Common myeloid progenitor, CD34-positive (primary cell): Measurements from ENCODE around the gene LINGO3.

Experiments
- CTCF ChIA-PET: fragments of 350-600 bp; sonication (Branson Sonifier 250); formaldehyde crosslinking; loops from one replicate; lab custom pipeline; 2021; ENCODE audit warnings: antibody characterized with exemption; lab: Charles Lee
- POLR2A ChIA-PET: fragments of 350-600 bp; sonication (Branson Sonifier 250); formaldehyde crosslinking; loops from one replicate; lab custom pipeline; 2021; ENCODE audit warnings: antibody characterized with exemption; lab: Charles Lee
- DNase-seq, 3 donors: peaks; one replicate each; pipeline versions ENCODE4 v3.0.0 to v3.0.0-alpha.2; 2013
- H3K27ac ChIP-seq, 2 experiments: 1 replicate in 1 of 2; 2 replicates in 1 of 2; pipeline ENCODE4 v1.7.0; 2013; ENCODE audit warnings: inconsistent platforms in 2 of 2, low read length in 2 of 2, mild to moderate bottlenecking in 2 of 2, low read depth in 1 of 2, moderate library complexity in 1 of 2; ENCODE audit not compliant: severe bottlenecking in 2 of 2, insufficient read depth in 1 of 2, poor library complexity in 1 of 2
- H3K27me3 ChIP-seq, 5 experiments: replicated peaks in 2 of 5; 1 replicate in 3 of 5; 2 replicates in 2 of 5; pipeline versions ENCODE4 v1.6.1 to v1.7.0; 2013; ENCODE audit warnings: low read length in 4 of 5, mild to moderate bottlenecking in 2 of 5, moderate library complexity in 2 of 5, inconsistent platforms in 1 of 5; ENCODE audit not compliant: insufficient read depth in 5 of 5, control insufficient read depth in 4 of 5
- H3K36me3 ChIP-seq, 4 experiments: 1 replicate in 2 of 4; 2 replicates in 2 of 4; pipeline versions ENCODE4 v1.6.1 to v1.7.0; 2013; ENCODE audit warnings: low read length in 3 of 4, control low read depth in 1 of 4, mild to moderate bottlenecking in 1 of 4; ENCODE audit not compliant: control insufficient read depth in 4 of 4, insufficient read depth in 4 of 4
- H3K4me1 ChIP-seq, 4 experiments: 1 replicate in 3 of 4; 2 replicates in 1 of 4; pipeline versions ENCODE4 v1.6.1 to v1.7.1; 2013; ENCODE audit warnings: low read length in 3 of 4, mild to moderate bottlenecking in 3 of 4, control low read depth in 1 of 4, inconsistent platforms in 1 of 4, moderate library complexity in 1 of 4; ENCODE audit not compliant: control insufficient read depth in 4 of 4, insufficient read depth in 4 of 4; ENCODE audit errors: control extremely low read depth in 1 of 4
- H3K4me3 ChIP-seq, 7 experiments: 1 replicate in 4 of 7; 2 replicates in 3 of 7; pipeline versions ENCODE4 v1.5.1 to v1.7.0; 2013; ENCODE audit warnings: mild to moderate bottlenecking in 7 of 7, low read length in 6 of 7, moderate library complexity in 6 of 7, inconsistent platforms in 2 of 7, low read depth in 2 of 7, control low read depth in 1 of 7; ENCODE audit not compliant: insufficient read depth in 4 of 7, control insufficient read depth in 1 of 7; ENCODE audit errors: extremely low read depth in 1 of 7
- H3K9me3 ChIP-seq, 5 experiments: 1 replicate in 4 of 5; 2 replicates in 1 of 5; pipeline versions ENCODE4 v1.6.1 to v1.7.1; 2013; ENCODE audit warnings: low read length in 4 of 5, mild to moderate bottlenecking in 2 of 5, inconsistent platforms in 1 of 5, low read depth in 1 of 5, moderate library complexity in 1 of 5; ENCODE audit not compliant: control insufficient read depth in 4 of 5, insufficient read depth in 2 of 5; ENCODE audit errors: control extremely low read depth in 1 of 5
- WGBS: methylation state at CpG from one replicate; pipeline ENCODE4 v1.1.5; 2013; ENCODE audit not compliant: insufficient coverage; 5-methylcytosine and 5-hydroxymethylcytosine counted together

LINGO3 gene

DNA sequence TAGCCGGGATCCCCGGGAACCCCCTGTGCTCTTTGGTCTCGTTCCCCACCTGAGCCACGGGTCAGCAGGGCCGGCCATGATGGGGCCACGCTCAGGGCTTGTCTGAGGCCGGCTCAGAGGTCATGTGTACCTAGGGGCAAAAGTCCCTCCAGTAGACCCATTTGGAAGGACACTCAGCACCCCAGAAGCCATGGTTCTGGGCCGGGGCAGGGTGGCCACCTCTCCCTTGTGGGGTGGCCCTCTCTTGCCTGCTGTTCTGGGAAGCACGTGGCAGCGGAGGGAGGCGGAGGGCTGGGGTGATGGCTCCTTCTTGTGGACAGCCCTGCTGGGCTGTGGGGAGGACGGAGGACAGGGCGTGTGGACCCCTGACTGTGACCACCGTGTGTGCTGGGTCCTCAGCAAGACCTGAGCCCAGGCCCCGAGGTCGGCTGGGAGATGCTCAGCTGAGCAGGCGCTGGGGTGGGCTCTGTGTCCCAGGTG lies 19.6 kb downstream of the LINGO3 start:
- POLR2A ChIA-PET: interaction anchor here (0.7 to 2.9 kb wide), 7 partner anchors 9 to 44 kb away, joined by 3 to 13 read pairs (median 5); partner anchors contain the start of genes LSM7 and SPPL2B
- no peaks in the 10 kb centered on the region for H3K27me3 ChIP-seq
- no peaks in the 10 kb centered on the region for H3K9me3 ChIP-seq
- WGBS: 96% methylated on average over 14 of the region's 17 CpGs
- H3K4me1 ChIP-seq: peaks cover 0 to 65% (median 60%) of the 10 kb centered on the region in 4 experiments
- CTCF ChIA-PET: interaction anchor here (0.9 to 2.7 kb wide), 7 partner anchors 13 to 104 kb away, joined by 3 to 23 read pairs (median 3); no protein-coding TSS in a partner anchor
- peaks cover 0 to 11% (median 5%) of the 10 kb centered on the region in 4 experiments for H3K36me3 ChIP-seq
- DNase-seq: peak in 1 of 3 donors; percentile 11
- peak overlapping the region in 2 of 7 experiments; percentile 9 to 85 for H3K4me3 ChIP-seq
- H3K27ac ChIP-seq: peak overlapping the region in 1 of 2 experiments; percentile 81

DNA sequence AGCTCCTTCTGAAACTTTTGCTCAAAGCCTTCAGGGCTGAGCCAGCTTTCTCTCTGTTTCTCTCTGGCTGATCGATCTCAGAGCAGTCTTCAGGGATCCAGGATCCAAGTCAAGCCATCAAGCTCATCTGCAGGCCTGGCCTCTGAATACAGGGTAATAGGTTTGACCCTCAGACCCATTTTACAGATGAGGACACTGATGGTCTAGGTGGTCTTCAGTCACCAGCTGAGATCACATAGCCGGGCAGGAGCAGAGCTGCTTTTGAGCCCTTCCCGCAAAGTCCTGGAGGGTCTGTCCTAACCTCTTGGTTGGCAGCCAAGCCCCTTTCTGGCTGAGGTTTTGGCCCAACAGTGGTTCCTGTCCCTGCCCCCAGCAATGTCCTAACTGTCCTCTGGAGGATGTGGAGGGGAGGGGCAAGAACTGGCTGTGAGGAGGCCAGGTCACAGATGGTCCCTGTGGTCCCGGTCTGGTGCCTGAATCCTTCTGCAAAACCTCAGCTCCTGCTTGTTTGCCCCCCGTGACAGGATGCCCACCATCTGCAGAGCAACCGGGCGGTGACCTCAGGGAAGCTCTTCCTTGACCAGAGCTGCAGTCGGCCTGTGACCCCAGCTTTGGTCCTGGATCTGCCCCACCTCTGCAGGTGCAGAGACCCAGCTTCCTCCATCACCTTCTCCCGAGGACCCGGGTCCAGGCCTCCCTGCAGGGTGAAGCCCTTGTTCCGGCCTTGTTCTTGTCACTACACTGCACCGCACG lies 20.2 kb downstream of the LINGO3 start:
- DNase-seq: peak in 1 of 3 donors; percentile 47
- Histone ChIP-seq H3K27me3 (no peaks in the 10 kb centered on the region), H3K27ac (no peak overlapping the region), H3K9me3 (no peaks in the 10 kb centered on the region), H3K4me1 (peaks cover 0 to 67% (median 61%) of the 10 kb centered on the region in 4 experiments), H3K36me3 (peaks cover 0 to 9% (median 3%) of the 10 kb centered on the region in 4 experiments), H3K4me3 (peak overlapping the region in 2 of 7 experiments; percentile 1 to 9)
- ChIA-PET CTCF (interaction anchor here (0.9 to 2.7 kb wide), 5 partner anchors 10 to 105 kb away, joined by 3 to 23 read pairs (median 5); no protein-coding TSS in a partner anchor), POLR2A (interaction anchor here (0.7 to 2.9 kb wide), 6 partner anchors 9 to 45 kb away, joined by 3 to 13 read pairs (median 6); partner anchors contain the start of genes LSM7 and SPPL2B)
- WGBS: 44% methylated on average over 12 of the region's 13 CpGs

DNA sequence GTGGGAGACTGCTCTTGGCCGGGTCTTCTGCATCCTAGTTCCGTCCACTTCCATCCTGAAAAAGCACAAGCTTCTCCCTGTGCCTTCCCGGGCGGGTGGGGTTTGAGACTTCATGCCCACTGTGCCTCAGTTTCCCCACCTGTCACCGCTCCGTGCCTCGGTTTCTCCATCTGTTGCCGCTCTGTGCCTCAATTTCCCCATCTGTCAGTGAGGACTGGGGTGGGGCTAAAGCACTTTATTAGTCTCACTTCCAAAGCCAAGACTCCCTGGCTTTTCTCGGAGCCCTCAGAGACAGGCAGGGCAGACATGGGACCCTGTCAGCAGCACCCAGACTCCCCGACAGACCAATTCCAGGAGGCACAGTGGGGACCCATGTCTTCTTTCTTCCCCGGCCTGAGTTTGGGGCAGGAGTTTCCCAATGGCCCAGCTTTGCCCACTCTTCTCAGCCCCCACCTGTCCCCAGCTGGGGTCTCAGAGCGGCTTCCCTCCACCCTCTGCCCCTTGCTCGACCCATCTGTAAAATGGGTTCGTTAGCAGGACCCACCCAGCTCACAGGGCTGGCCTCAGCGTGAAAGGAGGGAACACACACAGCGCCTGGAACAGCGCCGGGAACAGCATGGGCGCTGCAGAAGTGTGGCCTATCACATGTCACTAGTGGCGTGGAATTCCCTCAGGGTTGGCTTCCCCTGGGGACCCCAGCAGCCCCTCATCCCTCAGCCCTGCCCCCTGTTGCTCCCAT lies 21.4 kb downstream of the LINGO3 start:
- Histone ChIP-seq H3K27me3 (no peaks in the 10 kb centered on the region), H3K4me3 (no peak overlapping the region), H3K4me1 (peaks cover 0 to 67% (median 66%) of the 10 kb centered on the region in 4 experiments), H3K27ac (no peak overlapping the region), H3K9me3 (no peaks in the 10 kb centered on the region), H3K36me3 (peaks cover 0 to 2% (median under 1%) of the 10 kb centered on the region in 4 experiments)
- ChIA-PET POLR2A (interaction anchor here (1.4 to 2.0 kb wide), 2 partner anchors 8 to 43 kb away, joined by 4 to 6 read pairs; no protein-coding TSS in a partner anchor), CTCF (interaction anchor here (0.9 to 2.7 kb wide), 8 partner anchors 8 to 41 kb away, joined by 3 to 23 read pairs (median 4); no protein-coding TSS in a partner anchor)
- peak in 1 of 3 donors; percentile 28 for DNase-seq
- 97% methylated on average over 20 of the region's 20 CpGs for WGBS

DNA sequence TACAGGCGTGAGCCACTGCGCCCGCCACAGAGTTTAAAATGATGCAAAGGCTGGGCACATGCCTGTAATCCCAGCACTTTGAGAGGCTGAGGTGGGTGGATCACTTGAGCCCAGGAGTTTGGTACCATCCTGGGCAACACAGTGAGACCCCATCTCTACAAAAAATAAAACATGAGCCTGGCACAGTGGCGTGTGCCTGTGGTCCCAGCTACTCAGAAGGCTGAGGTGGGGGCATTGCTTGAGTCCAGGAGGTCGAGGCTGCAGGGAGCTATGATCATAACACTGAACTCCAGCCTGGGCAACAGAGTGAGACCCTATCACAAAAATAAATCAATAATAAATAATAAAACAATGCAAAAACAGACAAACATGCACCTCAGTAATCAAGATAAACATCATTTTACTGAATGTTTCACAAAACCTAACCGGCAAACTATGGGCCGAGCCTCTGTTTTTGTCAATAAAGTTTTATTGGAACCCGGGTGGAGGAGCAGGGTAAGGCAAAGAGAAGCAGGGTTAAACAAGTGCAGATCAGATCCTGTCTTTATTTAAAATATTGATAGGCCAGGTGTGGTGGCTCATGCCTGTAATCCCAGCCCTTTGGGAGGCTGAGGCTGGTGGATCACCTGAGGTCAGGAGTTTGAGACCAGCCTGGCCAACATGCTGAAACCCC lies 24.0 kb downstream of the LINGO3 start:
- Histone ChIP-seq H3K9me3 (no peaks in the 10 kb centered on the region), H3K27ac (no peak overlapping the region), H3K4me3 (no peak overlapping the region), H3K4me1 (peaks cover 0 to 57% (median 45%) of the 10 kb centered on the region in 4 experiments), H3K36me3 (no peaks in the 10 kb centered on the region), H3K27me3 (no peaks in the 10 kb centered on the region)
- 97% methylated on average over 8 of the region's 8 CpGs for WGBS
- POLR2A ChIA-PET: interaction anchor here (2.0 kb wide), 1 partner anchor 11 kb away, joined by 6 read pairs; no protein-coding TSS in a partner anchor
- peak in 1 of 3 donors; percentile 27 for DNase-seq
- CTCF ChIA-PET: interaction anchor here (1.5 kb wide), 1 partner anchor 35 kb away, joined by 3 read pairs; no protein-coding TSS in a partner anchor

DNA sequence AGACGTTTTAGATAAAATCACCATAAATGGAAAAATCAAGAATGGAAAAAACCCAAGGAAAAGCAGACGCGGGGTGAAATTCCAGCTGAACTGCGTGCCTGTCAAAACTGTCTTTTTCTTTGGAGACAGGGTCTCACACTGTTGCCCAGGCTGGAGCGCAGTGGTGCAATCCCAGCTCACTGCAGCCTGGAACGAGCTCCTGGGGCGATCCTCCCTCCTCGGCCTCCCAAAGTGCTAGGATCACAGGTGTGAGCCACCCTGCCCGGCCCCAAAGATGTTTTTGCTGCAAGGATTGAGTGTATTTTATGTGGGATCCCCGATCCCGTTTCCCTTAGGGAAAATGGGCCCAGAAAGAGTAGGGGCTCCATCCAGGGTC lies 25.1 kb downstream of the LINGO3 start:
- DNase-seq: no peak
- WGBS: 92% methylated on average over 9 of the region's 11 CpGs
- Histone ChIP-seq H3K27ac (no peak overlapping the region), H3K36me3 (no peaks in the 10 kb centered on the region), H3K4me3 (peak overlapping the region in 2 of 7 experiments; percentile 65 to 67), H3K27me3 (no peaks in the 10 kb centered on the region), H3K9me3 (no peaks in the 10 kb centered on the region), H3K4me1 (peaks cover 0 to 46% (median 33%) of the 10 kb centered on the region in 4 experiments)
- POLR2A ChIA-PET: interaction anchor here (1.0 to 1.4 kb wide), 3 partner anchors 19 to 111 kb away, joined by 3 to 5 read pairs (median 3); no protein-coding TSS in a partner anchor
- CTCF ChIA-PET: interaction anchor here (1.0 to 1.5 kb wide), 3 partner anchors 9 to 36 kb away, joined by 3 to 4 read pairs (median 3); no protein-coding TSS in a partner anchor
